Measurements from ENCODE around the gene TUBA4A. TPM values are rescaled to one million over a fixed set of nuclear protein-coding genes. Genes with fewer than 3 reads are reported as not detected.
"Not testable (repeated sequence)": the region's sequence is repeated elsewhere in the genome, so short reads cannot be mapped to it uniquely, and the experiment has no call there.

The TUBA4A gene
- total RNA-seq, 1 donor from 2014 or later, result 7.9 TPM

GRCh38 chr2:219205165-219205538 is 48.6 kb downstream of the TUBA4A start:
- peaks cover 7% of the 10 kb centered on the region for H3K36me3 Mint-ChIP-seq (ENCODE audit: unreplicated experiment)
- H3K27ac Mint-ChIP-seq (ENCODE audit: unreplicated experiment), result no peak overlapping the region
- H3K4me1 Mint-ChIP-seq (ENCODE audit: unreplicated experiment), result peaks cover 25% of the 10 kb centered on the region

GRCh38 chr2:219204425-219205164 is 49.1 kb downstream of the TUBA4A start:
- no peak for TF ChIP-seq CTCF (IDR thresholded peaks at IDR 0.05)
- no peak overlapping the region for H3K4me3 Mint-ChIP-seq (ENCODE audit: unreplicated experiment)
- H3K27me3 Mint-ChIP-seq (ENCODE audit: unreplicated experiment), result peaks cover under 1% of the 10 kb centered on the region
- DNase-seq (ENCODE audit: extremely low spot score, unreplicated experiment), result no peak
- H3K4me1 Mint-ChIP-seq (ENCODE audit: unreplicated experiment), result peaks cover 25% of the 10 kb centered on the region
- H3K9me3 Mint-ChIP-seq (ENCODE audit: unreplicated experiment), result no peaks in the 10 kb centered on the region
- peaks cover 7% of the 10 kb centered on the region for H3K36me3 Mint-ChIP-seq (ENCODE audit: unreplicated experiment)
- no peak overlapping the region for H3K27ac Mint-ChIP-seq (ENCODE audit: unreplicated experiment)

More at GRCh38 chr2:219205165-219205538, 48.6 kb downstream of the TUBA4A start:
- TF ChIP-seq CTCF (IDR thresholded peaks at IDR 0.05), result no peak
- Mint-ChIP-seq H3K4me3 (ENCODE audit: unreplicated experiment) (no peak overlapping the region), H3K9me3 (ENCODE audit: unreplicated experiment) (no peaks in the 10 kb centered on the region), H3K27me3 (ENCODE audit: unreplicated experiment) (no peaks in the 10 kb centered on the region)
- DNase-seq (ENCODE audit: extremely low spot score, unreplicated experiment), result no peak

GRCh38 chr2:219201331-219201730 is 52.4 kb downstream of the TUBA4A start:
- H3K36me3 Mint-ChIP-seq (ENCODE audit: unreplicated experiment); H3K4me3 Mint-ChIP-seq (ENCODE audit: unreplicated experiment); DNase-seq (ENCODE audit: extremely low spot score, unreplicated experiment); H3K4me1 Mint-ChIP-seq (ENCODE audit: unreplicated experiment); H3K9me3 Mint-ChIP-seq (ENCODE audit: unreplicated experiment); H3K27ac Mint-ChIP-seq (ENCODE audit: unreplicated experiment): not testable (repeated sequence)
- H3K27me3 Mint-ChIP-seq (ENCODE audit: unreplicated experiment), result peaks cover 11% of the 10 kb centered on the region

- not testable (repeated sequence) for H3K4me3 Mint-ChIP-seq (ENCODE audit: unreplicated experiment); H3K27ac Mint-ChIP-seq (ENCODE audit: unreplicated experiment); H3K9me3 Mint-ChIP-seq (ENCODE audit: unreplicated experiment); H3K4me1 Mint-ChIP-seq (ENCODE audit: unreplicated experiment); DNase-seq (ENCODE audit: extremely low spot score, unreplicated experiment); H3K36me3 Mint-ChIP-seq (ENCODE audit: unreplicated experiment)
- peaks cover 15% of the 10 kb centered on the region for H3K27me3 Mint-ChIP-seq (ENCODE audit: unreplicated experiment)
These were observed 53.0 kb downstream of the TUBA4A start for GRCh38 chr2:219200502-219201326.

Small RNAs within 50 kb of the gene (microRNA-seq; reads per million reads assigned to microRNA genes)
- not detected for gene MIR153-1 (ENCODE audit: unreplicated experiment)

Other genes with a start within 250 kb of the TUBA4A start
- gene CFAP65, start 212.4 kb downstream of the TUBA4A start, total RNA-seq, result not detected in 2 replicates
- 0.18 TPM in 1 of 2 replicates, not detected in the other for gene IHH, start 193.0 kb downstream of the TUBA4A start, total RNA-seq
- gene NHEJ1, start 93.1 kb downstream of the TUBA4A start, total RNA-seq, result 18.0 and 19.3 TPM in 2 replicates
- 2.8 and 5.2 TPM in 2 replicates for gene SLC23A3, start 83.9 kb downstream of the TUBA4A start, total RNA-seq
- 42.8 and 45.7 TPM in 2 replicates for gene CNPPD1, start 77.0 kb downstream of the TUBA4A start, total RNA-seq
- 101 and 110 TPM in 2 replicates for gene RETREG2, start 75.6 kb downstream of the TUBA4A start, total RNA-seq
- gene ZFAND2B, start 47.1 kb downstream of the TUBA4A start, total RNA-seq, result 30.0 and 31.4 TPM in 2 replicates
- gene ABCB6, start 35.0 kb downstream of the TUBA4A start, total RNA-seq, result 27.5 and 30.0 TPM in 2 replicates
- gene ATG9A, start 24.3 kb downstream of the TUBA4A start, total RNA-seq, result 83.6 and 95.2 TPM in 2 replicates
- gene ANKZF1, start 24.1 kb downstream of the TUBA4A start, total RNA-seq, result 44.8 and 55.6 TPM in 2 replicates
- gene GLB1L, start 8.5 kb downstream of the TUBA4A start, total RNA-seq, result 8.8 and 9.6 TPM in 2 replicates
- 28.3 and 29.4 TPM in 2 replicates for gene STK16, start 8.4 kb downstream of the TUBA4A start, total RNA-seq
- not detected in 2 replicates for gene TUBA4B, start 675 bp downstream of the TUBA4A start, total RNA-seq
- gene DNAJB2, start 25.4 kb upstream of the TUBA4A start, total RNA-seq, result 38.6 and 43.3 TPM in 2 replicates
- 0.24 TPM in 1 of 2 replicates, not detected in the other for gene PTPRN, start 55.5 kb upstream of the TUBA4A start, total RNA-seq
- not detected in 2 replicates for gene RESP18, start 78.8 kb upstream of the TUBA4A start, total RNA-seq
- gene DNPEP, start 134.0 kb upstream of the TUBA4A start, total RNA-seq, result 58.1 and 73.2 TPM in 2 replicates
- gene DES, start 164.5 kb upstream of the TUBA4A start, total RNA-seq, result not detected in 2 replicates
- gene SPEG, start 180.9 kb upstream of the TUBA4A start, total RNA-seq, result 27.0 and 30.3 TPM in 2 replicates
- 41.4 and 42.5 TPM in 2 replicates for gene GMPPA, start 245.0 kb upstream of the TUBA4A start, total RNA-seq

Measured in osteocyte (in vitro differentiated cells).